Neural progenitor cell (in vitro differentiated cells): ENCODE measurements around the gene RMI1. TPM values are rescaled to one million over a fixed set of nuclear protein-coding genes. Genes with fewer than 3 reads are reported as not detected.

Experiments
- DNase-seq: peaks from one replicate; pipeline ENCODE4 v3.0.0-alpha.2; 2016; ENCODE audit warnings: low spot score
- H2AFZ ChIP-seq: fragments of 200-600 bp; sonication (generic); replicated peaks from 2 replicates; pipeline ENCODE4 v1.6.1; 2016; ENCODE audit warnings: antibody characterized with exemption
- H3F3A ChIP-seq: fragments of 200-600 bp; sonication (generic); 2 replicates; pipeline ENCODE4 v1.6.1; 2016; ENCODE audit warnings: antibody characterized with exemption, low read depth
- H3K27ac ChIP-seq: fragments of 200-600 bp; sonication (generic); 2 replicates; pipeline ENCODE4 v1.5.1; 2016; ENCODE audit warnings: mild to moderate bottlenecking
- H3K27me3 ChIP-seq: fragments of 200-600 bp; sonication (generic); 2 replicates; pipeline ENCODE4 v1.6.1; 2016; ENCODE audit warnings: mild to moderate bottlenecking, moderate library complexity
- H3K36me3 ChIP-seq: fragments of 200-600 bp; sonication (generic); 2 replicates; pipeline ENCODE4 v1.5.1; 2016
- H3K4me1 ChIP-seq: fragments of 200-600 bp; sonication (generic); 2 replicates; pipeline ENCODE4 v1.6.1; 2016; ENCODE audit warnings: mixed run types
- H3K4me2 ChIP-seq: fragments of 200-600 bp; sonication (generic); 2 replicates; pipeline ENCODE4 v1.6.1; 2016
- H3K4me3 ChIP-seq: fragments of 200-600 bp; sonication (generic); 2 replicates; pipeline ENCODE4 v1.5.1; 2016
- H3K79me2 ChIP-seq: fragments of 200-600 bp; sonication (generic); 2 replicates; pipeline ENCODE4 v1.6.1; 2016; ENCODE audit warnings: low read depth
- H3K9ac ChIP-seq: fragments of 200-600 bp; sonication (generic); 2 replicates; pipeline ENCODE4 v1.6.1; 2016
- H3K9me3 ChIP-seq: fragments of 200-600 bp; sonication (generic); 2 replicates; pipeline ENCODE4 v1.5.1; 2016; ENCODE audit warnings: low read depth
- H4K20me1 ChIP-seq: fragments of 200-600 bp; sonication (generic); 2 replicates; pipeline ENCODE4 v1.6.1; 2016; ENCODE audit warnings: low read depth
- H3K27ac Mint-ChIP-seq: 3 replicates; pipeline ENCODE4 v1.8.0; 2021; ENCODE audit warnings: mixed read lengths
- H3K27me3 Mint-ChIP-seq: 2 replicates; pipeline ENCODE4 v1.8.0; 2022; ENCODE audit warnings: low read depth, mild to moderate bottlenecking, inconsistent platforms, moderate library complexity, mixed read lengths; ENCODE audit not compliant: insufficient read depth
- H3K36me3 Mint-ChIP-seq: 3 replicates; pipeline ENCODE4 v1.8.0; 2021; ENCODE audit warnings: mixed read lengths
- H3K4me1 Mint-ChIP-seq: 3 replicates; pipeline ENCODE4 v1.8.0; 2021; ENCODE audit warnings: mixed read lengths
- H3K4me3 Mint-ChIP-seq: 3 replicates; pipeline ENCODE4 v1.8.0; 2021; ENCODE audit warnings: mild to moderate bottlenecking, moderate library complexity, mixed read lengths
- H3K9me3 Mint-ChIP-seq: 3 replicates; pipeline ENCODE4 v1.8.0; 2020; ENCODE audit warnings: mixed read lengths
- CTCF ChIP-seq: fragments of 200-600 bp; sonication (generic); IDR thresholded peaks from 2 replicates; pipeline ENCODE4 v1.5.1; 2017; ENCODE audit warnings: antibody characterized with exemption, mild to moderate bottlenecking
- EZH2 ChIP-seq: fragments of 200-600 bp; sonication (generic); IDR thresholded peaks from 2 replicates; pipeline ENCODE4 v1.6.1; 2017; ENCODE audit warnings: antibody characterized with exemption, mild to moderate bottlenecking, moderate library complexity
- EZH2phosphoT487 ChIP-seq: fragments of 200-600 bp; sonication (generic); IDR thresholded peaks from 2 replicates; pipeline ENCODE4 v1.6.1; 2017; ENCODE audit warnings: antibody characterized with exemption
- total RNA-seq: library from RNA; depleted of rRNA; stranded (reverse); fragments of >200 nt; gene quantifications from 2 replicates; pipeline ENCODE4 v1.2.3, GENCODE V29; 2015; ENCODE audit warnings: low replicate concordance

Gene RMI1
- total RNA-seq: 22.9 and 35.7 TPM in 2 replicates

GRCh38 chr9:83980395-83981125 lies at the start of gene RMI1:
Gene RMI1, plus strand, starts transcription at chr9:83980805. Its CDS starts 20,182 bp downstream, at chr9:84000987.
- no peaks in the 10 kb centered on the region for H3K9me3 Mint-ChIP-seq
- peaks cover 37% of the 10 kb centered on the region for H3K4me1 Mint-ChIP-seq
- peak within 1 kb of the TSS; percentile 92 for H3K27ac Mint-ChIP-seq
- peak within 1 kb of the TSS; percentile 99 for H3K9ac ChIP-seq
- H3K4me2 ChIP-seq: peak within 1 kb of the TSS; percentile 95
- H3K9me3 ChIP-seq: no peaks in the 10 kb centered on the region
- peak within 1 kb of the TSS; percentile 78 for H2AFZ ChIP-seq
- H4K20me1 ChIP-seq: peaks cover 66% of the 10 kb centered on the region
- peak within 1 kb of the TSS; percentile 98 for H3K27ac ChIP-seq
- TF ChIP-seq CTCF (peak; percentile 23), EZH2 (no peak), EZH2phosphoT487 (no peak)
- peaks cover 36% of the 10 kb centered on the region for H3K4me1 ChIP-seq
- no peaks in the 10 kb centered on the region for H3K27me3 ChIP-seq
- peak within 1 kb of the TSS; percentile 94 for H3K4me3 ChIP-seq
- peak within 1 kb of the TSS; percentile 97 for H3K4me3 Mint-ChIP-seq
- peaks cover 24% of the 10 kb centered on the region for H3K36me3 Mint-ChIP-seq
- peak; percentile 100 for DNase-seq
- H3F3A ChIP-seq: peaks cover 23% of the 10 kb centered on the region
- peaks cover 10% of the 10 kb centered on the region for H3K27me3 Mint-ChIP-seq
- H3K79me2 ChIP-seq: peaks cover 94% of the 10 kb centered on the region
- peaks cover 24% of the 10 kb centered on the region for H3K36me3 ChIP-seq

- Histone ChIP-seq H3K79me2 (no peaks in the 10 kb centered on the region), H3K4me2 (no peak overlapping the region)
Measured at GRCh38 chr9:83930881-83931280, 49.7 kb upstream of the RMI1 start.

DNA sequence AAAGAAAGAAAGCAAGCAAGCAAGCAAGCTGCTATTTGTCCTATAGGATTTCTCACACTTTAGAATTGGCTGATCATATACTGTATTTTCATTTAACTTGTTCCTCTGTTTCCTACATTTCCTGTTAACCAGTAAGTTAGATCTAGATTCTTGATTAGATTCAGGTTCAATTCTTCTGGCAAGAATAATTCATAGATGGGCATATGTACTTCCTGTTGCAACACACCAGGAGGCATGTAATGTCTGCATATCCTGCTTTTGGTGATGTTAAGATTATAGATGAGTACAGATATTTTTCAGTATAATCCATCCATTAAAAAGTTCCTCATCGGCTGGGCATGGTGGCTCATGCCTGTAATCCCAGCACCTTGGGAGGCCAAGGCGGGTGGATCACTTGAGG lies 48.6 kb upstream of the RMI1 start:
- Histone ChIP-seq H3K36me3 (no peaks in the 10 kb centered on the region), H3K4me2 (no peak overlapping the region), H4K20me1 (no peaks in the 10 kb centered on the region), H3K27me3 (no peaks in the 10 kb centered on the region), H3K4me1 (peaks cover 23% of the 10 kb centered on the region), H3K9me3 (no peaks in the 10 kb centered on the region), H3K27ac (no peak overlapping the region), H3K79me2 (no peaks in the 10 kb centered on the region), H3F3A (peaks cover 21% of the 10 kb centered on the region), H2AFZ (no peak overlapping the region), H3K4me3 (no peak overlapping the region), H3K9ac (no peak overlapping the region)
- no peaks in the 10 kb centered on the region for H3K9me3 Mint-ChIP-seq
- TF ChIP-seq EZH2phosphoT487: no peak
- TF ChIP-seq CTCF: no peak
- TF ChIP-seq EZH2: no peak
- H3K4me1 Mint-ChIP-seq: peaks cover 10% of the 10 kb centered on the region
- no peak overlapping the region for H3K27ac Mint-ChIP-seq
- H3K4me3 Mint-ChIP-seq: no peak overlapping the region
- DNase-seq: no peak
- no peaks in the 10 kb centered on the region for H3K36me3 Mint-ChIP-seq
- H3K27me3 Mint-ChIP-seq: peaks cover 8% of the 10 kb centered on the region

More at GRCh38 chr9:83930881-83931280, 49.7 kb upstream of the RMI1 start:
- H3K27ac ChIP-seq: no peak overlapping the region
- H4K20me1 ChIP-seq: no peaks in the 10 kb centered on the region
- no peak overlapping the region for H3K9ac ChIP-seq
- no peaks in the 10 kb centered on the region for H3K36me3 ChIP-seq
- H3K27me3 ChIP-seq: no peaks in the 10 kb centered on the region
- H3F3A ChIP-seq: peaks cover 14% of the 10 kb centered on the region
- TF ChIP-seq CTCF: no peak
- no peak for TF ChIP-seq EZH2
- TF ChIP-seq EZH2phosphoT487: no peak
- peaks cover 10% of the 10 kb centered on the region for H3K4me1 Mint-ChIP-seq
- H3K27me3 Mint-ChIP-seq: peaks cover 5% of the 10 kb centered on the region
- H2AFZ ChIP-seq: no peak overlapping the region
- H3K36me3 Mint-ChIP-seq: no peaks in the 10 kb centered on the region
- no peaks in the 10 kb centered on the region for H3K9me3 ChIP-seq
- H3K4me3 ChIP-seq: no peak overlapping the region
- H3K4me1 ChIP-seq: peaks cover 23% of the 10 kb centered on the region
- no peak overlapping the region for H3K27ac Mint-ChIP-seq
- no peak overlapping the region for H3K4me3 Mint-ChIP-seq
- no peak for DNase-seq
- no peaks in the 10 kb centered on the region for H3K9me3 Mint-ChIP-seq
